ENCODE measurements around the gene TUBGCP5. TPM values are rescaled to one million over a fixed set of nuclear protein-coding genes. Genes with fewer than 3 reads are reported as not detected.

TUBGCP5 gene
- total and polyA plus RNA-seq, 10 donors = 4.6 to 27.5 (median 18.5) TPM

DNA sequence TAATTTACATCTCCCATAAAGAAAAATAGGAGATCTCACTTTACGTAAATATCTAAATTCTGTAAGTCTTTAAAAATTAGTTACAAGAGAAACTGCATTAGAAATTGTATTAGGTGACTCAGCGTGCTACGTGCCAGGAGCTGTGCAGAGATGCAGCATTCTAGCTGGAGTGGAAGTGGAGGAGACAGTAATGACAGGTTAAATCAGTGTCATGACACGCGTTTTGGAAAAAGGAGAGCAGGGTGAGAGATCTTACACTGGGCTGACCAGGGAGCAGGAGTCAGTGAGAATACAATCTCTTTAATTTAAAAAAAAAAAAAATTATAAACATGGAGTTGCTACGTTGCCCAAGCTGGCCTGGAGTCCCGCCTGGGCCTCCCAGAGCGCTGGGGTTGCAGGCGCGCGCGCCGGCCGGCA, 635 bp downstream of the TUBGCP5 start:
- peaks cover 0 to 38% (median 21%) of the 10 kb centered on the region in 6 donors for H3K4me1 ChIP-seq
- intact Hi-C loops (cut with DNase I; ENCODE audit: low total_unique reads) = loop anchor here (5.0 to 10.0 kb wide), 2 partner anchors 54 to 201 kb away; partner anchors contain the start of genes CYFIP1 and NIPA2
- H3K27ac ChIP-seq = peak overlapping the region in 7 of 8 donors; percentile 45 to 87 (median 85)
- H3K9me3 ChIP-seq = no peaks in the 10 kb centered on the region
- 4 to 6% (median 5%) methylated on average over 14 of the region's 14 CpGs for WGBS, 5 donors
- no peak for DNase-seq
- peaks cover 0 to 28% (median 10%) of the 10 kb centered on the region in 6 donors for H3K36me3 ChIP-seq
- H3K27me3 ChIP-seq (replicated peaks in 1 of 7) = no peaks in the 10 kb centered on the region
- TF ChIP-seq POLR2AphosphoS5 (IDR thresholded peaks at IDR 0.05) (no peak), CTCF (IDR thresholded peaks at IDR 0.05 in 8 of 11, conservative IDR thresholded peaks at IDR 0.05 in 3 of 11) (no peak), POLR2A (IDR thresholded peaks at IDR 0.05) (no peak)
- peak overlapping the region; percentile 85 to 99 (median 96) for H3K4me3 ChIP-seq

DNA sequence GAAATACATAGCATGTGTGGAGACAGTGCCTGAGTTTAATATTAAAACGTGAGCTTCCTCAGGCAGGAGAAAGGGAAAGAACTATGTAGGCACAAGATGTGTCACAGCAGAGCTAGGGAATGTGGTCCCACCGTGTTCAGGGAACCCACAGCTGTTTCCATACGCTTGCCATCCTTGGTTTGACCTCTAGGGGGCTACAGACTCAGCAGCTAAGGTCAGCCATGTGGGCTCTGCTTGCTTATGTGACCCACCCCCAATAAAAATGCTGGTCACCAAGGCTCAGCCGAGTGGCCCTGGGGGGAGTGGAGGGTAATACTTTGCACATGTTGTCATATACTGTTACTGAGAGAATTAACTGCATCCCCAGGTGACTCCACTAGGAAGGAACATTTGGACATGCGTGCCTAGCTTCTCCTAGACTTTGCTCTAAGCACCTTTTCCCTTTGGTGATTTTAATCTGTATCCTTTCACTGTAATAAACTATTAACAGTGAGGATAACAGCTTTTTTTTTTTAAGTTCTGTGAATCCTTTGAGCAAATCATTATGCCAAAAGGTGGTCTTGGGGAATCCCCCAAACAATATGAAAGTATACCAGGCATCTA, 3.3 kb downstream of the TUBGCP5 start:
- no peak overlapping the region for H3K27ac ChIP-seq
- H3K27me3 ChIP-seq (replicated peaks in 1 of 7) = no peaks in the 10 kb centered on the region
- no peak for DNase-seq
- H3K9me3 ChIP-seq = no peaks in the 10 kb centered on the region
- intact Hi-C loops (cut with DNase I; ENCODE audit: low total_unique reads) = loop anchor here (5.0 to 10.0 kb wide), 2 partner anchors 51 to 199 kb away; partner anchors contain the start of genes CYFIP1 and NIPA2
- TF ChIP-seq POLR2A (IDR thresholded peaks at IDR 0.05) (no peak), POLR2AphosphoS5 (IDR thresholded peaks at IDR 0.05) (no peak), CTCF (IDR thresholded peaks at IDR 0.05 in 8 of 11, conservative IDR thresholded peaks at IDR 0.05 in 3 of 11) (peak; percentile 13 to 81 (median 59))
- WGBS, 5 donors = 42 to 59% (median 50%) methylated on average over 5 of the region's 5 CpGs
- H3K4me3 ChIP-seq = no peak overlapping the region
- peaks cover 0 to 55% (median 24%) of the 10 kb centered on the region in 6 donors for H3K36me3 ChIP-seq
- peaks cover 0 to 38% (median 21%) of the 10 kb centered on the region in 6 donors for H3K4me1 ChIP-seq

DNA sequence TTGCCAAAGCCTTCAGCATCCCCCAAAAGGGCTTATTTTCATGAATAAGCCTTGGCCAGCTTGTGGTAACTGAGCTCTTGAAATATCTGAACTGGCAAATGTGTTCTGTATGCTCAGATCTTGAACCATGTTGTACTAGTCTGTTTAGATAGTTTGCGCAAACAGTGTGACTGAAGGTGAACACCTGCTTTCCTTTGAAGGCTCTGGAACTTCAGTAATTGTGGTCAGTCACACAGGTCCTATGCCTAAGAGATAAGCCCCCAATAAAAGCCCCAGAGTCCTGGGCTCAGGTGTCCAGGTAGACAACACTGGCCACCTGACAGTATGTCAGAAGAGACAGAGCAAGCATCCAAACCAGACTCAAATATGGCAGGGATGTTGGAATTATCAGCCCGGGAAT, 5.4 kb downstream of the TUBGCP5 start:
- TF ChIP-seq POLR2A (IDR thresholded peaks at IDR 0.05) (no peak), POLR2AphosphoS5 (IDR thresholded peaks at IDR 0.05) (no peak), CTCF (IDR thresholded peaks at IDR 0.05 in 8 of 11, conservative IDR thresholded peaks at IDR 0.05 in 3 of 11) (no peak)
- H3K4me1 ChIP-seq = peaks cover 0 to 30% (median 15%) of the 10 kb centered on the region in 6 donors
- peaks cover 0 to 76% (median 44%) of the 10 kb centered on the region in 6 donors for H3K36me3 ChIP-seq
- intact Hi-C loops (cut with DNase I; ENCODE audit: low total_unique reads) = loop anchor here (10.0 kb wide), 1 partner anchor 49 kb away; the partner anchor contains the start of gene CYFIP1
- no peak for DNase-seq
- WGBS, 5 donors = 96 to 100% (median 98%) methylated on average over 2 of the region's 2 CpGs
- no peak overlapping the region for H3K27ac ChIP-seq
- H3K9me3 ChIP-seq = no peaks in the 10 kb centered on the region
- no peak overlapping the region for H3K4me3 ChIP-seq
- H3K27me3 ChIP-seq (replicated peaks in 1 of 7) = no peaks in the 10 kb centered on the region

- H3K36me3 ChIP-seq = peaks cover 3 to 100% (median 94%) of the 10 kb centered on the region in 6 donors
- H3K27ac ChIP-seq = no peak overlapping the region
- no peaks in the 10 kb centered on the region for H3K27me3 ChIP-seq (replicated peaks in 1 of 7)
- DNase-seq = no peak
- no peak overlapping the region for H3K4me3 ChIP-seq
- no peak for TF ChIP-seq POLR2AphosphoS5 (IDR thresholded peaks at IDR 0.05)
- TF ChIP-seq POLR2A (IDR thresholded peaks at IDR 0.05) = no peak
- no peak for TF ChIP-seq CTCF (IDR thresholded peaks at IDR 0.05 in 8 of 11, conservative IDR thresholded peaks at IDR 0.05 in 3 of 11)
- H3K9me3 ChIP-seq = no peaks in the 10 kb centered on the region
- H3K4me1 ChIP-seq = no peaks in the 10 kb centered on the region
- intact Hi-C loops (cut with DNase I; ENCODE audit: low total_unique reads) = no loop called here
- WGBS, 5 donors = 84 to 93% (median 87%) methylated on average over 1 of the region's 1 CpG
Observed at GRCh38 chr15:23026218-23026617, 13.2 kb downstream of the TUBGCP5 start.

Measured in spleen (tissue), 11 donors.